ENCODE measurements around the gene PAK1IP1. TPM values are rescaled to one million over a fixed set of nuclear protein-coding genes. Genes with fewer than 3 reads are reported as not detected.
"Not testable (repeated sequence)": the region's sequence is repeated elsewhere in the genome, so short reads cannot be mapped to it uniquely, and the experiment has no call there.

PAK1IP1 gene
- 10 to 100 TPM; 58.5 to 60.2 TPM for total RNA-seq

- H3K9me3 Mint-ChIP-seq = peaks cover 6% of the 10 kb centered on the region
- peak within 1 kb of the TSS; percentile 90 for H3K4me3 Mint-ChIP-seq
- peak within 1 kb of the TSS; percentile 100 for H3K27ac Mint-ChIP-seq
- peaks cover 59% of the 10 kb centered on the region for H3K36me3 Mint-ChIP-seq
- DNase-seq = peak; percentile 91
- H3K4me1 Mint-ChIP-seq = peaks cover 34% of the 10 kb centered on the region
- H3K27me3 Mint-ChIP-seq = no peaks in the 10 kb centered on the region
Measured at GRCh38 chr6:10694302-10695085, at the start of gene PAK1IP1, which contains the start of gene C6orf52. Gene PAK1IP1, plus strand, starts transcription at chr6:10694972. Its CDS starts 14 bp downstream, at chr6:10694986. Gene C6orf52, minus strand, starts transcription at chr6:10694616. Its CDS starts 7,066 bp downstream, at chr6:10687550.

- peak; percentile 48 for DNase-seq
- H3K36me3 Mint-ChIP-seq = peaks cover 4% of the 10 kb centered on the region
- H3K27ac Mint-ChIP-seq = peak overlapping the region; percentile 80
- H3K4me3 Mint-ChIP-seq = peak overlapping the region; percentile 47
- peaks cover 19% of the 10 kb centered on the region for H3K4me1 Mint-ChIP-seq
- no peaks in the 10 kb centered on the region for H3K9me3 Mint-ChIP-seq
- peaks cover 43% of the 10 kb centered on the region for H3K27me3 Mint-ChIP-seq
Measured at GRCh38 chr6:10655508-10656055, 39.2 kb upstream of the PAK1IP1 start.

GRCh38 chr6:10658910-10659698, 35.7 kb upstream of the PAK1IP1 start:
- no peak for DNase-seq
- peak overlapping the region; percentile 70 for H3K4me3 Mint-ChIP-seq
- peaks cover 5% of the 10 kb centered on the region for H3K9me3 Mint-ChIP-seq
- H3K36me3 Mint-ChIP-seq = peaks cover 1% of the 10 kb centered on the region
- peaks cover 19% of the 10 kb centered on the region for H3K4me1 Mint-ChIP-seq
- no peak overlapping the region for H3K27ac Mint-ChIP-seq
- H3K27me3 Mint-ChIP-seq = peaks cover 29% of the 10 kb centered on the region

GRCh38 chr6:10659699-10660348, 34.9 kb upstream of the PAK1IP1 start:
- Mint-ChIP-seq H3K27ac (no peak overlapping the region), H3K9me3 (peaks cover 10% of the 10 kb centered on the region), H3K36me3 (peaks cover 6% of the 10 kb centered on the region), H3K4me1 (peaks cover 18% of the 10 kb centered on the region), H3K27me3 (peaks cover 33% of the 10 kb centered on the region), H3K4me3 (peak overlapping the region; percentile 70)
- DNase-seq = peak; percentile 13

GRCh38 chr6:10660431-10661191, 34.2 kb upstream of the PAK1IP1 start:
- H3K36me3 Mint-ChIP-seq, H3K27ac Mint-ChIP-seq: not testable (repeated sequence)
- Mint-ChIP-seq H3K4me3 (peak overlapping the region; percentile 70), H3K4me1 (peaks cover 10% of the 10 kb centered on the region), H3K9me3 (peaks cover 14% of the 10 kb centered on the region), H3K27me3 (peaks cover 27% of the 10 kb centered on the region)
- DNase-seq = peak; percentile 4

- Mint-ChIP-seq H3K4me3 (no peak overlapping the region), H3K27ac (no peak overlapping the region), H3K27me3 (peaks cover 28% of the 10 kb centered on the region), H3K36me3 (peaks cover 17% of the 10 kb centered on the region), H3K9me3 (peaks cover 22% of the 10 kb centered on the region), H3K4me1 (peaks cover 7% of the 10 kb centered on the region)
- no peak for DNase-seq
Measured at GRCh38 chr6:10662207-10662606, 32.6 kb upstream of the PAK1IP1 start.

GRCh38 chr6:10662742-10663141, 32.0 kb upstream of the PAK1IP1 start:
- Mint-ChIP-seq H3K27me3 (peaks cover 31% of the 10 kb centered on the region), H3K27ac (no peak overlapping the region), H3K4me1 (peaks cover 12% of the 10 kb centered on the region), H3K9me3 (peaks cover 22% of the 10 kb centered on the region), H3K36me3 (peaks cover 17% of the 10 kb centered on the region), H3K4me3 (no peak overlapping the region)
- no peak for DNase-seq

- DNase-seq, H3K27ac Mint-ChIP-seq, H3K4me3 Mint-ChIP-seq: not testable (repeated sequence)
- Mint-ChIP-seq H3K9me3 (peaks cover 22% of the 10 kb centered on the region), H3K4me1 (peaks cover 14% of the 10 kb centered on the region), H3K36me3 (peaks cover 18% of the 10 kb centered on the region), H3K27me3 (peaks cover 24% of the 10 kb centered on the region)
Measured at GRCh38 chr6:10665595-10665994, 29.2 kb upstream of the PAK1IP1 start.

GRCh38 chr6:10668126-10668917, 26.4 kb upstream of the PAK1IP1 start:
- peaks cover 14% of the 10 kb centered on the region for H3K4me1 Mint-ChIP-seq
- no peak for DNase-seq
- H3K9me3 Mint-ChIP-seq = peaks cover 19% of the 10 kb centered on the region
- H3K4me3 Mint-ChIP-seq = no peak overlapping the region
- no peak overlapping the region for H3K27ac Mint-ChIP-seq
- peaks cover 24% of the 10 kb centered on the region for H3K27me3 Mint-ChIP-seq
- peaks cover 18% of the 10 kb centered on the region for H3K36me3 Mint-ChIP-seq

GRCh38 chr6:10676403-10676802, 18.4 kb upstream of the PAK1IP1 start:
- Mint-ChIP-seq H3K36me3 (peaks cover 7% of the 10 kb centered on the region), H3K4me3 (no peak overlapping the region), H3K9me3 (no peaks in the 10 kb centered on the region), H3K4me1 (peaks cover 6% of the 10 kb centered on the region), H3K27me3 (no peaks in the 10 kb centered on the region), H3K27ac (no peak overlapping the region)
- DNase-seq = no peak

GRCh38 chr6:10678456-10678855, 16.3 kb upstream of the PAK1IP1 start:
- no peaks in the 10 kb centered on the region for H3K27me3 Mint-ChIP-seq
- peaks cover 19% of the 10 kb centered on the region for H3K36me3 Mint-ChIP-seq
- peaks cover 22% of the 10 kb centered on the region for H3K4me1 Mint-ChIP-seq
- no peak overlapping the region for H3K4me3 Mint-ChIP-seq
- no peak for DNase-seq
- no peak overlapping the region for H3K27ac Mint-ChIP-seq
- H3K9me3 Mint-ChIP-seq = peaks cover 1% of the 10 kb centered on the region

- Mint-ChIP-seq H3K36me3 (peaks cover 23% of the 10 kb centered on the region), H3K4me1 (peaks cover 53% of the 10 kb centered on the region), H3K27me3 (no peaks in the 10 kb centered on the region), H3K4me3 (no peak overlapping the region), H3K27ac (peak overlapping the region; percentile 80), H3K9me3 (peaks cover 1% of the 10 kb centered on the region)
- DNase-seq = no peak
Measured at GRCh38 chr6:10681795-10682194, 13.0 kb upstream of the PAK1IP1 start.

- DNase-seq = no peak
- peak overlapping the region; percentile 80 for H3K27ac Mint-ChIP-seq
Measured at GRCh38 chr6:10682355-10682988, 12.3 kb upstream of the PAK1IP1 start.

More at GRCh38 chr6:10682355-10682988, 12.3 kb upstream of the PAK1IP1 start:
- Mint-ChIP-seq H3K4me3 (no peak overlapping the region), H3K9me3 (peaks cover 1% of the 10 kb centered on the region), H3K36me3 (peaks cover 23% of the 10 kb centered on the region), H3K27me3 (no peaks in the 10 kb centered on the region), H3K4me1 (peaks cover 56% of the 10 kb centered on the region)
